ENCODE measurements around the gene POLR2E. TPM values are rescaled to one million over a fixed set of nuclear protein-coding genes. Genes with fewer than 3 reads are reported as not detected.
A peak's percentile ranks its signal among the peaks of the same experiment; 100 is the strongest.

The POLR2E gene
- total RNA-seq, 2 donors from 2014 or later = 152 to 169 TPM

- intact Hi-C loops (cut with DNase I) = no loop called here
- Histone ChIP-seq H3K9me3 (no peaks in the 10 kb centered on the region), H3K4me1 (replicated peaks) (peaks cover 12% of the 10 kb centered on the region), H3K36me3 (peaks cover 4 to 22% of the 10 kb centered on the region in 2 donors), H3K27me3 (replicated peaks; ENCODE audit: insufficient read depth) (no peaks in the 10 kb centered on the region), H3K27ac (peak within 1 kb of the TSS; percentile 99), H3K4me3 (peak within 1 kb of the TSS; percentile 95 to 97)
- peak; percentile 99 for TF ChIP-seq POLR2AphosphoS5 (IDR thresholded peaks at IDR 0.05)
- TF ChIP-seq CTCF (IDR thresholded peaks at IDR 0.05) = peak in 1 of 4 experiments; percentile 13
- TF ChIP-seq POLR2A (IDR thresholded peaks at IDR 0.05) = peak; percentile 99
- under 1% methylated on average over 50 of the region's 75 CpGs for WGBS
- peak; percentile 99 for DNase-seq (ENCODE audit: low spot score)
Observed at GRCh38 chr19:1103708-1104310, 8.6 kb upstream of the POLR2E start, which contains the start of gene GPX4. TSS of gene GPX4 (plus strand) at chr19:1103994. CDS start at chr19:1104044, 50 bp downstream.

- Histone ChIP-seq H3K4me1 (replicated peaks) (peaks cover 12% of the 10 kb centered on the region), H3K27ac (peak overlapping the region; percentile 81 to 99), H3K36me3 (peaks cover 0 to 16% of the 10 kb centered on the region in 2 donors), H3K4me3 (peak overlapping the region in 1 of 2 donors; percentile 97), H3K9me3 (no peaks in the 10 kb centered on the region), H3K27me3 (replicated peaks; ENCODE audit: insufficient read depth) (no peaks in the 10 kb centered on the region)
- intact Hi-C loops (cut with DNase I) = no loop called here
- TF ChIP-seq POLR2A (IDR thresholded peaks at IDR 0.05) = no peak
- TF ChIP-seq CTCF (IDR thresholded peaks at IDR 0.05) = no peak
- TF ChIP-seq POLR2AphosphoS5 (IDR thresholded peaks at IDR 0.05) = no peak
- no peak for DNase-seq (ENCODE audit: low spot score)
- 37% methylated on average over 20 of the region's 20 CpGs for WGBS
Observed at GRCh38 chr19:1103132-1103707, 8.0 kb upstream of the POLR2E start.

DNA sequence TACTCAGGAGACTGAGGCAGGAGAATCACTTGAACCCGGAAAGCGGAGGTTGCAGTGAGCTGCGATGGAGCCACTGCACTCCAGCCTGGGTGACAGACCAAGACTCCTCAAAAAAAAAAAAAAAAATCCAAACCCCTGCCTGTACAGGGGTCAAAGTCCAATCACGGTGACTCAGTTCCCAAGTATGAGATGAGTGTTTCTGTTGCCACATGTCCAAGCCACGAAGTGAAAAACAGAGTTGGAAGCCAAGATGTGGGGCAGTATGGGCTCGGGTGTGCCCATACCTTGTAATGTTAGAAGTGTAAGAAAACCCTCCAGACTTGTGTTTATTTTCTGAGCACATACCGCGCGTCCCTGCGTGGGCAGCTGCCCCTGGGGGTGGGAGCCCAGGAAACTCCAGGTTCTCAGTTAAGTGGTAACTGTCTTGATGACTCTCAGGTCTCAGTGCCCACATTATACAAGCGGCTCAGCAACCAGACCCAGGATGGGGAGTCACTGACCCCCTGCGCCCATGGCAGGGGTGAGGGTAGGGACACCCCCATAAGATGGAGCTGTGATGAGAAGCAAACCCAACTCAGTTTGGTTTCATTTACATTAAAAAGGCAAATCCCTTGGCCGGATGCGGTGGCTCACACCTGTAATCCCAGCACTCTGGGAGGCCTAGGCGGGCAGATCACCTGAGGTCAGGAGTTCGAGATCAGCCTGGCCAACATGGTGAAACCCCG is 7.4 kb upstream of the POLR2E start:
- Histone ChIP-seq H3K27me3 (replicated peaks; ENCODE audit: insufficient read depth) (no peaks in the 10 kb centered on the region), H3K4me1 (replicated peaks) (peaks cover 12% of the 10 kb centered on the region), H3K9me3 (no peaks in the 10 kb centered on the region), H3K36me3 (peaks cover 0 to 10% of the 10 kb centered on the region in 2 donors), H3K4me3 (no peak overlapping the region), H3K27ac (peak overlapping the region; percentile 81 to 99)
- TF ChIP-seq POLR2AphosphoS5 (IDR thresholded peaks at IDR 0.05) (peak; percentile 71), POLR2A (IDR thresholded peaks at IDR 0.05) (no peak)
- intact Hi-C loops (cut with DNase I) = no loop called here
- WGBS = 54% methylated on average over 17 of the region's 17 CpGs
- DNase-seq (ENCODE audit: low spot score) = peak; percentile 55

GRCh38 chr19:1101337-1101698 is 6.1 kb upstream of the POLR2E start:
- H3K4me3 ChIP-seq = no peak overlapping the region
- intact Hi-C loops (cut with DNase I) = loop anchor here (2.0 kb wide), 1 partner anchor 73 kb away; no protein-coding TSS in a partner anchor

More at GRCh38 chr19:1101337-1101698, 6.1 kb upstream of the POLR2E start:
- H3K27ac ChIP-seq = peak overlapping the region; percentile 81 to 99
- no peak for DNase-seq (ENCODE audit: low spot score)
- H3K4me1 ChIP-seq (replicated peaks) = peaks cover 12% of the 10 kb centered on the region
- no peaks in the 10 kb centered on the region for H3K36me3 ChIP-seq
- 37% methylated on average over 9 of the region's 9 CpGs for WGBS
- H3K27me3 ChIP-seq (replicated peaks; ENCODE audit: insufficient read depth) = no peaks in the 10 kb centered on the region
- no peaks in the 10 kb centered on the region for H3K9me3 ChIP-seq
- no peak for TF ChIP-seq POLR2AphosphoS5 (IDR thresholded peaks at IDR 0.05)
- TF ChIP-seq CTCF (IDR thresholded peaks at IDR 0.05) = no peak
- no peak for TF ChIP-seq POLR2A (IDR thresholded peaks at IDR 0.05)

Measured in prostate gland (tissue), 2 donors.